Neuronal stem cell (in vitro differentiated cells): ENCODE results near the gene PRKAG3.

ENCODE experiments used
- DNase-seq: peaks from one replicate; pipeline ENCODE4 v3.0.0-alpha.2; 2013; ENCODE audit warnings: low spot score
- H2AFZ ChIP-seq: one replicate; pipeline ENCODE4 v1.6.1; 2013; ENCODE audit warnings: mild to moderate bottlenecking, low read length, inconsistent platforms
- H2AK5ac ChIP-seq: 2 replicates; pipeline ENCODE4 v1.6.1; 2013; ENCODE audit warnings: low read depth, mild to moderate bottlenecking, inconsistent platforms, low read length, moderate library complexity, mixed read lengths
- H2BK120ac ChIP-seq: 2 replicates; pipeline ENCODE4 v1.6.1; 2013; ENCODE audit warnings: low read depth, mild to moderate bottlenecking, inconsistent platforms, low read length, moderate library complexity, mixed read lengths
- H2BK12ac ChIP-seq: one replicate; pipeline ENCODE4 v1.6.1; 2013; ENCODE audit warnings: low read length, inconsistent platforms
- H2BK15ac ChIP-seq: 2 replicates; pipeline ENCODE4 v1.6.1; 2013; ENCODE audit warnings: mild to moderate bottlenecking, low read length, inconsistent platforms, mixed read lengths
- H2BK5ac ChIP-seq: one replicate; pipeline ENCODE4 v1.6.1; 2013; ENCODE audit warnings: inconsistent platforms, mild to moderate bottlenecking, low read length, moderate library complexity
- H3K14ac ChIP-seq: one replicate; pipeline ENCODE4 v1.6.1; 2013; ENCODE audit warnings: low read length, inconsistent platforms
- H3K18ac ChIP-seq: 2 replicates; pipeline ENCODE4 v1.6.1; 2013; ENCODE audit warnings: low read length, inconsistent platforms
- H3K23ac ChIP-seq: 2 replicates; pipeline ENCODE4 v1.6.1; 2013; ENCODE audit warnings: low read depth, mild to moderate bottlenecking, mixed read lengths, low read length, inconsistent platforms; ENCODE audit not compliant: poor library complexity
- H3K27ac ChIP-seq: replicated peaks from 3 replicates; pipeline ENCODE4 v1.5.1; 2013; ENCODE audit warnings: low read length, inconsistent platforms
- H3K27me3 ChIP-seq, 3 experiments: 2 replicates each; pipeline ENCODE4 v1.6.1; 2013; ENCODE audit warnings: low read length in 3 of 3, mild to moderate bottlenecking in 2 of 3, inconsistent platforms in 1 of 3, low read depth in 1 of 3, mixed read lengths in 1 of 3, moderate library complexity in 1 of 3; ENCODE audit not compliant: control insufficient read depth in 3 of 3, insufficient read depth in 3 of 3
- H3K36me3 ChIP-seq, 2 donors: replicated peaks in 1 of 2; 2 replicates each; pipeline ENCODE4 v1.6.1; 2013; ENCODE audit warnings: low read length in 2 of 2; ENCODE audit not compliant: control insufficient read depth in 2 of 2, insufficient read depth in 2 of 2
- H3K4ac ChIP-seq: 2 replicates; pipeline ENCODE4 v1.6.1; 2013; ENCODE audit warnings: inconsistent platforms, mild to moderate bottlenecking, low read length, moderate library complexity
- H3K4me1 ChIP-seq, 2 donors: 1 replicate in 1 of 2; 2 replicates in 1 of 2; pipeline ENCODE4 v1.6.1; 2013; ENCODE audit warnings: low read length in 2 of 2, low read depth in 1 of 2; ENCODE audit not compliant: control insufficient read depth in 2 of 2, insufficient read depth in 1 of 2
- H3K4me2 ChIP-seq: one replicate; pipeline ENCODE4 v1.6.1; 2013; ENCODE audit warnings: mild to moderate bottlenecking, low read length, inconsistent platforms; ENCODE audit not compliant: insufficient read depth, poor library complexity, severe bottlenecking
- H3K4me3 ChIP-seq, 2 donors: 2 replicates each; pipeline ENCODE4 v1.5.1; 2013; ENCODE audit warnings: low read length in 2 of 2, mild to moderate bottlenecking in 2 of 2, inconsistent platforms in 1 of 2, moderate library complexity in 1 of 2
- H3K79me1 ChIP-seq: one replicate; pipeline ENCODE4 v1.6.1; 2013; ENCODE audit warnings: low read depth, mild to moderate bottlenecking, inconsistent platforms, low read length, moderate library complexity
- H3K9ac ChIP-seq: one replicate; pipeline ENCODE4 v1.6.1; 2013; ENCODE audit warnings: mild to moderate bottlenecking, low read depth, low read length, inconsistent platforms; ENCODE audit not compliant: poor library complexity
- H3K9me3 ChIP-seq, 2 donors: replicated peaks in 1 of 2; 2 replicates each; pipeline versions ENCODE3 to v1.6.1; 2013; ENCODE audit warnings: low read length in 2 of 2, mild to moderate bottlenecking in 2 of 2, inconsistent platforms in 1 of 2, low read depth in 1 of 2, mixed read lengths in 1 of 2, moderate library complexity in 1 of 2; ENCODE audit not compliant: control insufficient read depth in 2 of 2, insufficient read depth in 1 of 2
- H4K8ac ChIP-seq: one replicate; pipeline ENCODE4 v1.6.1; 2013; ENCODE audit warnings: low read depth, mild to moderate bottlenecking, inconsistent platforms, low read length, moderate library complexity
- H4K91ac ChIP-seq: one replicate; pipeline ENCODE4 v1.6.1; 2013; ENCODE audit warnings: low read length, low read depth, mild to moderate bottlenecking, inconsistent platforms; ENCODE audit not compliant: poor library complexity
- WGBS, 2 donors: extraction: QIAGEN DNeasy Blood & Tissue Kit; methylation state at CpG; one replicate each; pipeline ENCODE4 v1.1.7; 2013; ENCODE audit warnings: missing lambda C conversion rate in 2 of 2, mixed read lengths in 1 of 2; ENCODE audit not compliant: insufficient read length in 2 of 2, insufficient replicate concordance in 1 of 2; ENCODE audit errors: extremely low coverage in 2 of 2; 5-methylcytosine and 5-hydroxymethylcytosine counted together

PRKAG3 gene

DNA sequence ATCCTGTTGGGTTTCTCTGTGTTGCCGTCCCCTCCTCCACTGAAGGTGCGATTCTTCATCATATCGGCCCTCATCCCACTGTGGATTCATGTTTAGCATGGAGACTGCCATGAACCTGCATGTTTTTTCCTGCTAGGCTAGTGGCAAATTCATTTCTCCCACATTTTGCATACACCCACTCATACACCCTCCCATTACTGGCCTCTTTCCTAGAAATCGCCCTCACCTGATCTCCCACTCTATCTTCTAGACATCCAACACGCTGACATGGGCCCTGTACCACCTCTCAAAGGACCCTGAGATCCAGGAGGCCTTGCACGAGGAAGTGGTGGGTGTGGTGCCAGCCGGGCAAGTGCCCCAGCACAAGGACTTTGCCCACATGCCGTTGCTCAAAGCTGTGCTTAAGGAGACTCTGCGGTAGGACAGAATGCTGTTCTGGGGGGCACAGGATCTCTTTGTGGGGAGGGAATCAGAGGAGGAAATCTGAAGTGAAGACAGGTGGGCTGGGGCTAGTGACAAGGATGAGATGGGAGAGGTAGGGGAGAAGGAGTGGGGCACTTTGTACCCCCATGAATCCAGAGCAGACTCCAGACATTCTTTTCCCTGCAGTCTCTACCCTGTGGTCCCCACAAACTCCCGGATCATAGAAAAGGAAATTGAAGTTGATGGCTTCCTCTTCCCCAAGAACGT is 17.7 kb downstream of the PRKAG3 start:
- Histone ChIP-seq H2BK120ac (no peak overlapping the region), H3K79me1 (no peaks in the 10 kb centered on the region), H3K9ac (no peak overlapping the region), H3K14ac (no peak overlapping the region), H2BK12ac (no peak overlapping the region), H4K8ac (no peak overlapping the region), H3K4ac (no peak overlapping the region), H3K4me1 (no peaks in the 10 kb centered on the region), H3K36me3 (no peaks in the 10 kb centered on the region), H3K27me3 (peaks cover 0 to 2% (median 0%) of the 10 kb centered on the region in 3 experiments), H4K91ac (no peak overlapping the region), H3K4me2 (no peak overlapping the region), H3K9me3 (no peaks in the 10 kb centered on the region), H3K27ac (no peak overlapping the region), H2AFZ (no peak overlapping the region), H2AK5ac (no peak overlapping the region), H2BK5ac (no peak overlapping the region), H3K23ac (no peak overlapping the region), H3K4me3 (no peak overlapping the region), H3K18ac (no peak overlapping the region), H2BK15ac (no peak overlapping the region)
- DNase-seq: no peak
- WGBS, 2 donors: no CpG with 5 or more reads among the region's 11 CpGs

DNA sequence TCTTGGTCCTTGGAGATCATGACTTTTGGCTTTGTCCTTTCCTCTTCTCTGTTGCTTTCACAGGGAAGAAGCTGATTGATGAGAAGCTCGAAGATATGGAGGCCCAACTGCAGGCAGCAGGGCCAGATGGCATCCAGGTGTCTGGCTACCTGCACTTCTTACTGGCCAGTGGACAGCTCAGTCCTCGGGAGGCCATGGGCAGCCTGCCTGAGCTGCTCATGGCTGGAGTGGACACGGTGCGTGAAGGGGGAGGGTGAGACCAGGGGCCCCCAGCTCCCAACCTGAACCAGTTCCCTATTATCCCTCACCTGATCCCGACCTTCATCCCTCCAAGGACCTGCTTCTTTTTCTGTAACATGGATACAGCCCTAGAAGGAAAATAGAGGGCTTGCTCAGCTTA is 18.7 kb downstream of the PRKAG3 start:
- Histone ChIP-seq H3K79me1 (no peaks in the 10 kb centered on the region), H3K27ac (no peak overlapping the region), H3K9me3 (no peaks in the 10 kb centered on the region), H3K18ac (no peak overlapping the region), H2BK12ac (no peak overlapping the region), H2BK5ac (no peak overlapping the region), H2AFZ (no peak overlapping the region), H3K4me1 (no peaks in the 10 kb centered on the region), H3K4me2 (no peak overlapping the region), H3K14ac (no peak overlapping the region), H3K4ac (no peak overlapping the region), H2AK5ac (no peak overlapping the region), H3K36me3 (no peaks in the 10 kb centered on the region), H3K27me3 (peaks cover 0 to 2% (median 0%) of the 10 kb centered on the region in 3 experiments), H2BK120ac (no peak overlapping the region), H4K91ac (no peak overlapping the region), H3K4me3 (no peak overlapping the region), H2BK15ac (no peak overlapping the region), H3K9ac (no peak overlapping the region), H3K23ac (peak overlapping the region; percentile 11), H4K8ac (no peak overlapping the region)
- no CpG with 5 or more reads among the region's 5 CpGs for WGBS, 2 donors
- DNase-seq: no peak

DNA sequence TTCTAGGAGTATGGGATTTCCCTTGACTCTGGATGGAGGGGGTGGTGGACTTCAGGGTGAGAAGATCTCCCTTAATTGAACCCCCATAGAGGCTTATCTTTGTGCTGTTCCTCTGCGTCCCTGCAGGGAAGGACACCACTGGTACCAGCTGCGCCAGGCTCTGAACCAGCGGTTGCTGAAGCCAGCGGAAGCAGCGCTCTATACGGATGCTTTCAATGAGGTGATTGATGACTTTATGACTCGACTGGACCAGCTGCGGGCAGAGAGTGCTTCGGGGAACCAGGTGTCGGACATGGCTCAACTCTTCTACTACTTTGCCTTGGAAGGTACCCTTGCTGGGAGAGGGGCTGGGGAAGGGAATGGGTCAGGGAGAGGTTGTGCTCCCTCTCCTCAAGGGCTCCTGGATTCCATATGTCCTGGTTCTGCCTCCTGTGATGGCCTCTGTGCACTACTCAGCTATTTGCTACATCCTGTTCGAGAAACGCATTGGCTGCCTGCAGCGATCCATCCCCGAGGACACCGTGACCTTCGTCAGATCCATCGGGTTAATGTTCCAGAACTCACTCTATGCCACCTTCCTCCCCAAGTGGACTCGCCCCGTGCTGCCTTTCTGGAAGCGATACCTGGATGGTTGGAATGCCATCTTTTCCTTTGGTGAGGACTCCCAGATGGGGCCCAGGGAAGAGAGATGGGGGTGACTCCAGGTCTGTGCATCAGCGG is 19.3 kb downstream of the PRKAG3 start:
- H3K14ac ChIP-seq: no peak overlapping the region
- H2AK5ac ChIP-seq: no peak overlapping the region
- DNase-seq: no peak
- no peak overlapping the region for H4K91ac ChIP-seq
- H2BK120ac ChIP-seq: no peak overlapping the region
- whole genome bisulfite sequencing, 2 donors: no CpG with 5 or more reads among the region's 21 CpGs
- peaks cover 0 to 2% (median 0%) of the 10 kb centered on the region in 3 experiments for H3K27me3 ChIP-seq
- no peak overlapping the region for H3K9ac ChIP-seq
- H3K4me1 ChIP-seq: no peaks in the 10 kb centered on the region
- H2BK15ac ChIP-seq: no peak overlapping the region
- H2BK12ac ChIP-seq: no peak overlapping the region
- no peak overlapping the region for H4K8ac ChIP-seq
- H3K4me3 ChIP-seq: no peak overlapping the region
- no peak overlapping the region for H2AFZ ChIP-seq
- no peak overlapping the region for H3K4ac ChIP-seq
- H3K4me2 ChIP-seq: no peak overlapping the region
- H3K36me3 ChIP-seq: no peaks in the 10 kb centered on the region
- peak overlapping the region; percentile 37 for H3K23ac ChIP-seq
- no peak overlapping the region for H3K27ac ChIP-seq
- H3K18ac ChIP-seq: no peak overlapping the region
- no peaks in the 10 kb centered on the region for H3K9me3 ChIP-seq
- H2BK5ac ChIP-seq: no peak overlapping the region
- no peaks in the 10 kb centered on the region for H3K79me1 ChIP-seq

DNA sequence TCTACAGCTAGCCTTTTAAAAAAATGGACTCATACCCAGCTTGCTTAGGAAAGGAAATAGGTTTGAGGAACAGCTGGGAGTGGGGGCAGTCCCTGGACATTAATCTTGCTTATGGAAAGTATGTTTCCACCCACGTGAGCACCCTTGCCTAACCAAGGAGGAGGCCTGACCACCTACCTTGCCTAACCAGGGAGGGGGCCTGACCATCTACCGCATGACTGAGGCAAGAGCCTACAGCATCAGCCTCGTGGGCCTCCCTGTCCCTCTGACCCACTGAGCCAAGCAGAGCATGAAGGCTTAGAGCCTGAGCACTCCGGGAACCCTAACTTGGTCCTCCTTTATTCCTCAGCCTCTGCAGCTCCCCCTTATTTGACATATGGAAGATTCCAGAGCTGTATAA is 20.2 kb downstream of the PRKAG3 start:
- Histone ChIP-seq H3K18ac (peak overlapping the region; percentile 88), H3K9ac (no peak overlapping the region), H3K4me3 (no peak overlapping the region), H2AFZ (no peak overlapping the region), H3K14ac (no peak overlapping the region), H3K27me3 (peaks cover 0 to 2% (median 0%) of the 10 kb centered on the region in 3 experiments), H3K4me2 (no peak overlapping the region), H3K9me3 (no peaks in the 10 kb centered on the region), H2BK15ac (no peak overlapping the region), H3K36me3 (no peaks in the 10 kb centered on the region), H4K8ac (no peak overlapping the region), H4K91ac (no peak overlapping the region), H2BK5ac (no peak overlapping the region), H3K27ac (no peak overlapping the region), H3K79me1 (no peaks in the 10 kb centered on the region), H3K23ac (no peak overlapping the region), H3K4me1 (no peaks in the 10 kb centered on the region), H2BK120ac (no peak overlapping the region), H2BK12ac (no peak overlapping the region), H2AK5ac (no peak overlapping the region), H3K4ac (no peak overlapping the region)
- DNase-seq: no peak
- WGBS, 2 donors: no CpG with 5 or more reads among the region's 4 CpGs
